Hematopoietic multipotent progenitor cell treated with erythropoietin and hydrocortisone succinate and interleukin-3 and kit ligand, for 17 days (in vitro differentiated cells): Measurements from ENCODE around the gene MOCOS.
"Not testable (repeated sequence)": the region's sequence is repeated elsewhere in the genome, so short reads cannot be mapped to it uniquely, and the experiment has no call there.

Experiments
- DNase-seq: peaks from one replicate; pipeline ENCODE4 v3.0.0-alpha.2; 2015; ENCODE audit warnings: low spot score

The MOCOS gene, protein sequence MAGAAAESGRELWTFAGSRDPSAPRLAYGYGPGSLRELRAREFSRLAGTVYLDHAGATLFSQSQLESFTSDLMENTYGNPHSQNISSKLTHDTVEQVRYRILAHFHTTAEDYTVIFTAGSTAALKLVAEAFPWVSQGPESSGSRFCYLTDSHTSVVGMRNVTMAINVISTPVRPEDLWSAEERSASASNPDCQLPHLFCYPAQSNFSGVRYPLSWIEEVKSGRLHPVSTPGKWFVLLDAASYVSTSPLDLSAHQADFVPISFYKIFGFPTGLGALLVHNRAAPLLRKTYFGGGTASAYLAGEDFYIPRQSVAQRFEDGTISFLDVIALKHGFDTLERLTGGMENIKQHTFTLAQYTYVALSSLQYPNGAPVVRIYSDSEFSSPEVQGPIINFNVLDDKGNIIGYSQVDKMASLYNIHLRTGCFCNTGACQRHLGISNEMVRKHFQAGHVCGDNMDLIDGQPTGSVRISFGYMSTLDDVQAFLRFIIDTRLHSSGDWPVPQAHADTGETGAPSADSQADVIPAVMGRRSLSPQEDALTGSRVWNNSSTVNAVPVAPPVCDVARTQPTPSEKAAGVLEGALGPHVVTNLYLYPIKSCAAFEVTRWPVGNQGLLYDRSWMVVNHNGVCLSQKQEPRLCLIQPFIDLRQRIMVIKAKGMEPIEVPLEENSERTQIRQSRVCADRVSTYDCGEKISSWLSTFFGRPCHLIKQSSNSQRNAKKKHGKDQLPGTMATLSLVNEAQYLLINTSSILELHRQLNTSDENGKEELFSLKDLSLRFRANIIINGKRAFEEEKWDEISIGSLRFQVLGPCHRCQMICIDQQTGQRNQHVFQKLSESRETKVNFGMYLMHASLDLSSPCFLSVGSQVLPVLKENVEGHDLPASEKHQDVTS

GRCh38 chr18:36187193-36187825, at the start of gene MOCOS:
MOCOS (plus strand) TSS chr18:36187497; CDS start chr18:36187540, 43 bp downstream.
- no peak for DNase-seq

DNA sequence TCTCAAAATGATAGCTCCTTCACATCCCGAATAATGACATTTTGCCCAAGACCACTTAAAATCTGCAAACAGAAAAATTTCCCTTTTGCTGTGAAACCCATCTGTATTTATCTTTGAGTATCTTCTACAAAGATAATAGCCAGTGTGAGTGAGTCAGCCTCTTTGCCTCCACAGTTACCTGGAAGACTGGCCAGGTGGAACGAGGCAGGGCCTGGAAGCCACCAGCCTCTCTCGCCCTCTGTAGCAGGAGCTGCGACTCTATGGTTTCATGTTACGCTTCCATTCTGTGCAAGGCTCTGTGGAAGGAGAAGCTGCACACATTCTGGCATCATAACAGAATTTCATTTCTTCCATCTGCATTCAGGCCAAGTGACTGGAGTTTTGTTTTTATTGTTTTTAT, 48.1 kb upstream of the MOCOS start:
- DNase-seq: no peak

GRCh38 chr18:36141576-36141975, 45.7 kb upstream of the MOCOS start:
- DNase-seq: no peak

- DNase-seq: no peak
These were observed 44.5 kb upstream of the MOCOS start for GRCh38 chr18:36142751-36143150.

- no peak for DNase-seq
These were observed 43.9 kb upstream of the MOCOS start for GRCh38 chr18:36143391-36143790.

GRCh38 chr18:36149514-36150289, 37.6 kb upstream of the MOCOS start:
- no peak for DNase-seq

DNA sequence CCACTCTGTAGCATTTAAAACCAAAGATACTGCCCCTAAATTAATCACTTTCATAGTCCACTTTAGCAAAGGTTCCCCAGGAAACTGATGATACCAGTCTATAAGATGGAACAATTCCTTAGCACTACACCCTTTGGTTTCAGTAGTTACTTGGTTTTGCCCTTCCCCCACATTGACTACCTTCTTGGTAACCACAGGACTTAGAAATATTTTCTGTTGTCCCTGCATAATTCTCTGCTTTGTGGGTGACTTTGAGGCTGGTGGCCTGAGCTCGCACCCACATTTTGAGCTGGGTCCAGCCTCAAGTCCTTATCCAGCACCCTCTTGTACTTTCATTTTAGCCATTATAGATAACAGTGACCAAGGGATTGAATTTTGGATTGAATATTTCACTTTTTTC, 34.5 kb upstream of the MOCOS start:
- DNase-seq: no peak

- no peak for DNase-seq
These were observed 34.1 kb upstream of the MOCOS start for GRCh38 chr18:36153203-36153602.

- DNase-seq: no peak
These were observed 33.5 kb upstream of the MOCOS start for GRCh38 chr18:36153771-36154170.

DNA sequence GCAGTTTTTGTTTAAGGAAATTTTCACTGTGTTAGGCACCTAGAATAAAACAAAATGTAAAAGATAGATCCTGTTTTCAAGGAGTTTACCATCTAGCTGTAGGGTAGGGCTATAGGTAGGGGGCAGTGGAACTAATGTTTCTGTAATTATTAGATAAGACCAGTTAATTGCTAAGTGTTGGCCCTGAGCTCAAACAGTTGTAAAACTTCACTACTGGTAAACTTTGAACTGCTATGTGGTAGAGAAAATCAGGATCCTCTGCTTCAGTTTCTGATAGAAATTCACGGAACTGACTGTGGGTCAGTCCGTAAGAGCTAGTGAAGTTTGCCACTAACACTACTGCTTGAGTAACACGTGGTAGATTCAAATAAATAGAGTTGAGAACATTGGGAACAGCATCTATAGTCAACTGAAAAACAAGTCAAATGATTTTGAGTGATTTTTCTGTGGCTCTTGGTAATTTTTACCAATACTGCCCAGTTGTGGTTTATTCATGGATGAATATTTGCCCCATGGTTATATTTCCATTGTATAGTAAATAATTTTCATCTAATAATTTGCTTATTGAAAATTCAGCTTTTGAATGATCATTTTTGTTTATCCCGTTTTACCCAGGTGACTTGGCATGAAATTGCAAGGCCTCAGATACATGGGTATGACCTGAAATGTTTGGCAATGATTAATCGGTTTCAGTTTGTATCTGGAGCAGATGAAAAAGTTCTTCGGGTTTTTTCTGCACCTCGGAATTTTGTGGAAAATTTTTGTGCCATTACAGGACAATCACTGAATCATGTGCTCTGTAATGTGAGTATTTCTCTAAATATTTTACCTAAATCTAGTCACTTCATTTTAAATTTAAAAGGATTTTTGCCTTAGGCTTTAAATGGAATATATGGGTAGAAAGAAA, 31.2 kb upstream of the MOCOS start:
- DNase-seq: no peak

- DNase-seq: no peak
These were observed 29.9 kb upstream of the MOCOS start for GRCh38 chr18:36157441-36157840.

- DNase-seq: no peak
These were observed 28.9 kb upstream of the MOCOS start for GRCh38 chr18:36158266-36158867.

GRCh38 chr18:36160959-36161371, 26.3 kb upstream of the MOCOS start:
- no peak for DNase-seq

GRCh38 chr18:36162981-36163380, 24.3 kb upstream of the MOCOS start:
- DNase-seq: no peak

DNA sequence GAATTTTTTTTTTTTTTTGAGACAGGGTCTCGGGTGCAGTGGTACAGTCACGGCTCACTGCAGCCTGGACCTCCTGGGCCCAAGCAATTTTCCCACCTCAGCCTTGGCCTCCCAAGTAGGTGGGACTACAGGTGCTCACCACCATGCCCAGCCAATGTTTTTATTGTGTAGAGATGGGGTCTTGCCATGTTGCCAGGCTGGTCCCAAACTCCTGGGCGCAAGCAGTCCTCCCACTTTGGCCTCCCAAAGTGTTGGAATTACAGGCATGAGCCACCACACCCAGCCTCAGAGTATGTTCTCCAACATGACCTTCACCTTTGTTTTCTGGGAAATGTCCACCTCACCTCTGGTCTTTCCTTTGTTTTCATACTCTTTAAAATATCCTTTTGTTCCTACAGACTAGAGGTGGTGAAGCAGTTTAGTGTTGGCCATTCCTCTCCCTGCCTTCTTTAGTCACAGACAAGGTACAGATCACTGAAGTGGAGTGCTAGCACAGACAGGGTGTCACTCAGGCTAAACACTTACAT, 19.5 kb upstream of the MOCOS start:
- DNase-seq: no peak

DNA sequence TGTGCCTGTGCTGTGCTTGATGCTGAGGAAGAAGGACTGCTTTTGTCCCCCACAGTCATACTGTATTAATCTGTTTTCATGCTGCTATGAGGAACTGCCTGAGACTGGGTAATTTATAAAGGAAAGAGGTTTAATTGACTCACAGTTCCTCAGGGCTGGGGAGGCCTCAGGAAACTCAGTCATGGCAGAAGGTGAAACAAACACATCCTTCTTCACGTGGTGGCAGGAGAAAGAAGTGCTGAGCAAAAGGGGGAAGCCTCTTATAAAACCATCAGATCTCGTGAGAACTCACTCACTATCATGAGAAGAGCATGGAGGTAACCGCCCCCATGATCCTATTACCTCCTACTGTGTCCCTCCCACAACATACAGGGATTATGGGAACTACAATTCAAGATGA, 19.0 kb upstream of the MOCOS start:
- not testable (repeated sequence) for DNase-seq

GRCh38 chr18:36169938-36170337, 17.4 kb upstream of the MOCOS start:
- DNase-seq: no peak

GRCh38 chr18:36175481-36175880, 11.8 kb upstream of the MOCOS start:
- no peak for DNase-seq

- DNase-seq: no peak
These were observed 11.1 kb upstream of the MOCOS start for GRCh38 chr18:36176177-36176584.

DNA sequence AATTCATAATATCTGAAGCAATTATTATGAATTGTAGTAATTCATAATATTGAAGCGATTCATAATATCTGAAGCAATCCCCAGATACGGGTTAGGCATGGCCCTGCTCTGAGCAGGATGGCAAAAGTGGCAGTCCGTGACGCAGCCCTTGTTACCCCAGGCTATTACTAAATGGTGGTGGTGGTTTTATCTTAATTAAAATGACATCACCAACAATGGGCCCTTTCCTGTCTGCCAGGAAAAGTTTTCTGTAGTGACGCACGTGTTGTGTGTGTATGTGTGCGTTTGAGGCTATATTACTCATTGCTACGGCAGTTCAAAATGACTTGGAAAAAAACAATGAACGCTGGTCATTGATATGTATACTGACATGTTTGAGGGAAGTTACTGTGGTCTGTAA, 10.6 kb upstream of the MOCOS start:
- DNase-seq: no peak
